Measurements from ENCODE around the gene SUMO4.

GRCh38 chr6:149357726-149358538, 42.1 kb upstream of the SUMO4 start:
- no peak for TF ChIP-seq CTCF (IDR thresholded peaks at IDR 0.05)
- TF ChIP-seq ZFX (IDR thresholded peaks at IDR 0.05; ENCODE audit: borderline replicate concordance), result no peak

Data from 22Rv1 (cell line).